H1 (cell line): ENCODE results near the gene CSNK1G2.

Experiments
- CEBPB ChIP-seq: IDR thresholded peaks from 2 replicates; pipeline ENCODE4 v1.6.1; 2012; ENCODE audit warnings: low read depth, low read length
- E2F6 ChIP-seq: IDR thresholded peaks from 2 replicates; pipeline ENCODE4 v1.6.1; 2012; ENCODE audit warnings: inconsistent platforms
- EGR1 ChIP-seq: IDR thresholded peaks from 2 replicates; pipeline ENCODE4 v1.6.1; 2011; ENCODE audit warnings: low read depth, low read length, borderline replicate concordance
- EZH2 ChIP-seq: fragments of 200-600 bp; sonication (generic); IDR thresholded peaks from 2 replicates; pipeline ENCODE4 v1.7.1; 2012; ENCODE audit warnings: low read depth, mild to moderate bottlenecking, moderate library complexity, low read length, inconsistent platforms; ENCODE audit not compliant: severe bottlenecking
- MAX ChIP-seq: IDR thresholded peaks from 2 replicates; pipeline ENCODE4 v1.6.1; 2012; ENCODE audit warnings: inconsistent platforms

- TF ChIP-seq EZH2 (no peak), MAX (no peak), E2F6 (no peak), EGR1 (no peak), CEBPB (no peak)
Observed at GRCh38 chr19:1968279-1969175, 27.6 kb downstream of the CSNK1G2 start.
